GDM1 (cell line): ENCODE results near the gene BAHCC1.

Experiments used
- DNase-seq: peaks from one replicate; lab custom pipeline; 2025; lab: John Stamatoyannopoulos, UW

The BAHCC1 gene

GRCh38 chr17:81461607-81462500, 66.6 kb downstream of the BAHCC1 start:
- no peak for DNase-seq

- DNase-seq = no peak
These were observed 67.4 kb downstream of the BAHCC1 start for GRCh38 chr17:81462506-81463125.

- DNase-seq = no peak
These were observed 68.2 kb downstream of the BAHCC1 start for GRCh38 chr17:81463506-81463905.

DNA sequence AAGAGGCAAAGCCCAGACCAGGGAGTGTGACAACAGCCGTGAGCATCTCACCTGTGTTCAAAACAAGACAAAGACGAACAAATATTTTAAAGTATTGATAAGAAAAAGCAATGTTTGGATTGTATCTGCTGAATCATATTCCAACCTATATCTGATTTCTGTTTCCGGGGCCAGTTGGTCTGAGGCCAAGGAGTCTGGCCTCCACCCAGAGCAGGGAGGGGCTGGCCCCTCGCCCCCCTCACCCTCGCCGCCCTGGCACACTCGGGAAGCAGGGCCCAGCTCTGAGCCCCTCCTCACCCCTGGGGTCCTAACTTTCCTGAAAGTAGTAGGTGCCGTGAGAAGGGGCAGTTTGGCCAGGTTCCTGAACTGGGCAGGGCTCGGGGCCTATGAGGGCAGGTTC, 69.3 kb downstream of the BAHCC1 start:
- DNase-seq = no peak

DNA sequence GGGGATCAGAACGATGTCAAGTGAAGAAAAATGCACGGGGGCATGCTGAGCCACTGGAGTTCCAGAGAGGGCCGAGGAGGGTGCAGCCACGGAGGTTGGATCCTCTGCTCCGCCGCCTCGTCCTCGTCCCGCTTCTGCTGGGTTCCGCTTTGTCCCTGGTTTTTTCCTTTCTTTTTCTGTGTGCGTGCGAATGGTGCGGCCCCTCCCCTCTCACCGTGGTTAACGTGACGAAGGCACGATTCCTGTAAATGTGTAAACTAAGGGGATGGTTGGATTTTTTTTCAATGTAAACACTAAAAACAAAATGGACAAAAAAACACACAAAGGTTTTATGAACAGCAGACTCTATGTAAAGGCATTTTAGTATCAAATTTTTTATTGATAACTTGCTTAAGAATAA, 70.7 kb downstream of the BAHCC1 start:
- no peak for DNase-seq

DNA sequence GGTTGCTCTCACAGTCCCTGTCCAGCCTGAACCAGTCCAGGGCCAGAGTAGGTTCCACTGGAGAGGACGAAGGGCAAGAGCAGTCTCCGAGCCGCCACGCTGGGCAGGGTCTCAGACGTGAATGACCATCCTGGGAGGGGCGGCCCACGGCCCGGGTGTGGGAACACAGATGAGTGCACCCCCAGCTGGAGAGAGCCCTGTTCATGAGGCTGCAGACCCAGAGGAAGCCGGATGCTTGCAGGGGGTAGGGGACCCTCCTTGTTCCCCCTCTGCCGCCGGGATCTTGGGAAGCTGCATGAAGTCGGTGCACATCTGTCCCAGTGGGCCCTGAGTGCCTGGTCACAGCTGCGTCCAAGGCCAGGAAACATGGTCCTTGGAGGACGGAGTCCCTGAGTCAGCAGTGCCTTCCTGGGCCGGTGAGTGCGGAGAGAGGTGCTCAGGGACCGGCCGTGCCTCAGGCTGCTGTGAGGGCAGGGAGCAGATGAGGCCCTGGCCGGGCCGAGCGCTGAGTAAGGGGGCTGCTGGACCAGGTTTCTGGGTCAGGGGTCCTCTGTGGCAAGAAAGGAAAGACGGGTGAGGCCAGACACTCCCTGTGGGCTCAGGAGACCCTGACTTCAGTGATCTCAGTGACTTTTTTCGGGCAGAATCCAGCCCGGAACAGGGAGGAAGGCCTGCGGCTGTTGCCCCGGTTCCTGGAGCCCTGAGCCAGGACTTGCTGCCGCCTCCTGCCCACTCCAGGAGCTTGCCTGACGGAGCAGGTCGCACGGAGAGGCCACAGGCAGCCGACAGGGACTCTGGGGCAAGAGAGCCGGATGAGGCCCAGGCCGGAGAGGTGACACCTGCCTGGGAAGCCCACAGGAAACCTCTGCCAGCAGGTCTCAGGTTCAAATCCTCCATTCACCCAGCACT, 71.6 kb downstream of the BAHCC1 start:
- no peak for DNase-seq

DNA sequence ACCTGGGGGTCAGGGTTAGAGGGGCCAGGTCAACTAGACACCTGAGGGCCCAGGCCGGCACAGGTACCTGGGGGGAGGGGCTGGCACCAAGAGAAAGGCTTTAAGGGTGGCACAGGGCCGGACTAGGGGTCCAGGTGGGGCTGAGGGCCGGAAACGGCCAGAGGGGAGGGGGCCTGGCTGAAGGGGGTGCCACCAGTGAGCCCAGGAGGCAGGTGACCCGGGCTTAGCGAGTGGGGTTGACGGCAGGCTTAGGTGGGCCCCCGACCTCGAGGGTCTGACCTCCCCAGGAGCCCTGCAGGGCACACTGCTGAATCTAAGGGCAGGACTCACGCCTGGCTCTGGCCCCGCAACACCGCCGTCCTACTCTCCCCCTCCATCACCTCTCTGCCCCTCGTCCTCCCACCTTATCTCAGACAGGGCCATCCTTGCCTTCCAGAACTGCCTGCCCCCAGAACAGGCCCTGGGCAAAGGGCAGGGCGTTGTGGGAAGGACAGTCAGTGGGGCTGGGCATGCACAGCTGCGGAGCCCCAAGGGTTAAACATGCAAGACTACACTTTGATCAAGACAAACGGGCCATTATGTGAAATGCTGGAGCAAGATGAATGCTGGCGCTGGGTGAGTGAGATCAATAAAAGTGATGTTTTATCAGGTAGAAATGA, 73.0 kb downstream of the BAHCC1 start:
- DNase-seq = no peak

DNA sequence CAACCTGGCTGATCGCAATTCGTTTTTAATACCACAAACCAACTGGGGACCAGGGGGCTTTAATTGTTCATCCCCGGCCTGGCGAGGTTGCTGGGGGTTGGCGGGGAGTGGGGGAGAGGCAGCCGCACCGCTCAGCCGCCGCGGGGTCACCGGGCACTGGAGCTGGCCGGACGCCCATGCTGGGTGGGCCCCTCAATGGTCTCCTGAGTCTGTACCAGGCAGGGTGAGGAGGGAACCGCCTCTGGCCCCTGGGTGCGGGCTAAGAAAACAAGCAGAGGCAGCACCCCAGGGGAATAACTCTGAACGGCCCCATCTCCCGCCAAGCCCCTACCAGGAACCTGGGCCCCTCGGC, 73.5 kb downstream of the BAHCC1 start:
- DNase-seq = no peak

GRCh38 chr17:81469266-81469665, 74.0 kb downstream of the BAHCC1 start:
- no peak for DNase-seq

DNA sequence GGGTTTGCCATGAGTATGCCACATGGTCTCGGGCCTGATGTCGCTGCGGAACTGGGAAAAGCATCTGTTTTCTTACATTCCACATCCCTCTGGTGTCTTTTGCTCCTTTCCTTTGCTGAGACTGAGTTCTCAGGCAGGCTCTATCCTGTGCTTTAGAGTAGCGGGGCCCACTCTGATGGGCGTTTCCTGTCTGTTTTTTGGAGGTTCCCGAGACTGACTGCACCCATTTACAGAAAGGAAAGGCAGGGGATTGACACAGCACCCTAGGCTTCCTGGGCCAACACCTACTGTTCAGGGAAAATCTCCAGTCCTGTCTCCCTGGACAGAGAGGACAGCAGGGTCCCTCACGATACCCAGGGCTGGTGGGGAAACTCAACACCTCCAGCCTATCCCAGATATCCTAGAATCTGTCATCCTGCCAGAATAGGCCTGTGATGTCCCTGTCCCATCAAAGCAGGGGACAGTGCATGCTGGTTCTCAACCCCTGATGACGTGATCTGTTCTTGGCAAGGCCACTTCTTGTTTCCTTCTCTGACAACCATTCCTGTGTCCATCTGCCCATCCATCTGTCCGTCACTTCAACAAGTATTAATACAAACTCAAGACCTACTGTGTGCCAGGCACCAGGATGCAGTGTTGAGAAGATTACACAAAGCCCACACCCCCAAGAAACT, 75.2 kb downstream of the BAHCC1 start:
- DNase-seq = no peak

- DNase-seq = no peak
These were observed 75.9 kb downstream of the BAHCC1 start for GRCh38 chr17:81470944-81471817.

GRCh38 chr17:81471818-81472456, 76.7 kb downstream of the BAHCC1 start:
- no peak for DNase-seq

DNA sequence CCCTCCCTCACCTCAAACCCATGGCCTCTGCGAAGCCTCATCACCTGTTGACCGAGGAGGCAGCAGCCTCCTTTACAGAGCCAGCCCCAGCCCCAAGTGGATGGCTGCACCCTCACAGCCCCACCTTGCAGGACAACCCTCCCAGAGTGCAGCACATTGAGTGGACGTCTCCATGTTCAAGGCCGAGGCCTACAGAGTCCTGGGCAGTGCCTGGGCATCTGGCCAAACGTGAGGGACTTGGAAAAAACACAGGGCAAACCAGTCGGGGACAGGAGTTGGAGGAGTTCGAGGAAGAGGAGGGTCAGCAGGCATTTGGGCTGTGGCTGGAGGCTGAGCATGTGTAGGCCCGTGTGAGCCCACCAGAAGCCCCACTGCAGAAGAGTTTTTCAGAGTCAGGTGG, 77.8 kb downstream of the BAHCC1 start:
- no peak for DNase-seq

GRCh38 chr17:81474958-81475357, 79.7 kb downstream of the BAHCC1 start:
- no peak for DNase-seq

DNA sequence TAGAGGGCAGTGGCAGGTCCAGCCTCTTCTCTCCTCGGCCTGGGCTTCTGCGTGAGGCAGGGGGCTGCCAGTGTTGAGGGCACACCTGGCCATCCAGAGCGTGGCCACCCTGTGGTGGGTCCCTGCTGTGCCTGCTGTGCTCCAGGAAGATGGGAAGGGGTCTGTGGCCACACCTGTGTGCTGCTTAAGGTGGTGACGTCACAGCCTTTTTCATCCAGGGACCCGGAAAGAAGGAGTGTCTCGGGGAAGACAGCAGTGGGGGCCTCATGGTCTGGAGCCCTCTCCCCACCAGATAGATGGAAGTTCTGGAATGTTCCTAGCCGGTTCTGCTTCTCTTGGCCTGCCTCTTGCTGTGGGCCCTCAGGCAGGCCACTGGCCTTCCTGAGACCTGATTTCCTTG, 80.8 kb downstream of the BAHCC1 start:
- no peak for DNase-seq

- DNase-seq = no peak
These were observed 81.4 kb downstream of the BAHCC1 start for GRCh38 chr17:81476635-81477034.

DNA sequence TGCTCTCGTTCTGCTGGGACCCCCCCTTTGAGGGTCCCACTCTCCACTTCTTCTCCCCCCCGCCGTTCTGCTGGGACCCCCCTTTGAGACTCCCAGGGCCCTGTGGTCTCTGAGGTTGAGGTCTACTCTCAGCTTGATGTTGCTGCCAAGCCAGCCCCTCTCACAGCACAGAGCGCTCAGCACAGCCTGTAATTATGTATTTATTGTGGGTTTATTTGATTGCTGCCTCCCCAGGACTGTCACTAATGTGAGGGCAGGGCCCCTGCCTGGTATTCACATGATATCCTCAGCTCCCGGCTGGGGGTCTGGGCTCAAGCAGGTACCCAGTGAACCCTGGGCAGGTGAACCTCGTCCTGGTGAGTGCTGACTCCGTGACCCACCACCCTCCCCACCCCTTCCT, 81.9 kb downstream of the BAHCC1 start:
- DNase-seq = no peak

DNA sequence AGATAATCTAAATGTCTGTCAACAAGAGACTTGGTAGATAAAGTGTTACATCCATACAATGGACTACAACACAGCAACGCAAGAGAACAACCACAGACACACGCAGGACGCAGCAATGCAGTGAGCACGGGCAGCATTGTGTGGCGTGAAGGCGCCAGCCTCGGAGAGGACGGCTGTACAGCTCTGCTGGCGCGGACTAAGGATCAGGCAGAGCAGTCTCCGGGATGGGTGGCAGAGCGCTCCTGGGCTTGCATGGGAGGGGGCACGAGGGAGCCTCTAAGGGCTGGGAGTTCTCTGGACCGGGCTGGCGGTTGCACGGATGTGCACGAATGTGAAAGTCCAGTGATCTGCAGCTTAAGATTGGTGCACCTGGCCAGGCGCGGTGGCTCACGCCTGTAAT, 82.9 kb downstream of the BAHCC1 start:
- DNase-seq = no peak

DNA sequence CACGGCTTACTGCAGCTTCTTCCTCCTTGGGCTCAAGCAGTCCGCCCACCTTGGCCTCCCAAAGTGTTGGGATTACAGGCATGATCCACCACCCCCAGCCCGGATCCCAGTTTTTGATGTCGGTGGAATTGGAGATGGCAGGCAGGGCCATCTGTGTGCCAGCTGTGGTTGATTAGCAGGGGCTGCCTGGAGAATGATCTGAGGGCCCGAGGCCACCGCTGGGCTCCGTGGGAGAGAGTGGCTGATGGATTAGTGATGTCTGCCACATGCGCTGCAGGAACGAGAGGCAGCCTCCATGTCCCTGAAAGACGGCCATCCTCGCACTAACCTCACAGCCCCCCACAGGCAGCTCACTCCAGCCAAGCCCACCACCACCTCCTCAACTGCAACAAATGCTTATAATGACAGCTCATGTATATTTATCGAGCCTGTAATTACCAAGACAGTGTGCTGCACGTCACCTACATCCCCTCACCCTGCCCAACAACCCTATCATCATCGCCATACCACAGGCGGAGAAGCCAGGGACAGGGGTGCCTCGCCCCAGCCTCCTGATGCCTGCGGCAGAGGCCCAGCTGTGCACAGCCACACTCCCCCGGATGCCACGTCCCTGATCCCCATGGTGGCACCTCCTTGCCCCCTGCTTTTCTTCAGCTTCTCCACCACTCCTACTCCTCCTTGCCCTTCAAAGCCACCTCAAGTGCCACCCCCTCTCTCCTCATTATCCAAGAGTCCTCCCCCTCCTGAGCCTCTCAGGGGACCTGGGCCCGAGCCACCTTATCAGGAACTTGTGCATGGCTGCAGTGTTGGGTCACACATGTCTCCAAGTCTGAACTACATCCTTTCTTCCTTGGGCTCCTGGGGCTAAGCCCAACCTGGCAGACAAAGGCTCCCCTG, 84.2 kb downstream of the BAHCC1 start:
- no peak for DNase-seq
